HEK293T (cell line): ENCODE measurements around the gene IVNS1ABP.

Experiments
- CTCF ChIA-PET: fragments of 350-600 bp; formaldehyde crosslinking; extraction: SDS; loops from one replicate; lab custom pipeline; 2021; ENCODE audit warnings: antibody characterized with exemption, inconsistent platforms; lab: Yijun Ruan, JAX
- POLR2A ChIA-PET: fragments of 350-600 bp; formaldehyde crosslinking; extraction: SDS; loops from one replicate; lab custom pipeline; 2020; ENCODE audit warnings: antibody characterized with exemption, inconsistent platforms; lab: Yijun Ruan, JAX
- DNase-seq: peaks from one replicate; pipeline ENCODE4 v3.0.0; 2012; ENCODE audit warnings: mixed read lengths; ENCODE audit errors: extremely low spot score
- ARNT ChIP-seq: fragments of 450-650 bp; IDR thresholded peaks from 2 replicates; pipeline ENCODE4 v1.6.1; 2017; ENCODE audit warnings: mild to moderate bottlenecking
- BHLHE40 ChIP-seq: fragments of 450-650 bp; IDR thresholded peaks from 2 replicates; pipeline ENCODE4 v1.6.1; 2016; ENCODE audit warnings: mild to moderate bottlenecking, moderate library complexity, borderline replicate concordance
- CTBP1 ChIP-seq: fragments of 450-650 bp; IDR thresholded peaks from 2 replicates; pipeline ENCODE4 v1.6.1; 2016; ENCODE audit warnings: borderline replicate concordance
- ELF4 ChIP-seq: fragments of 450-650 bp; IDR thresholded peaks from 2 replicates; pipeline ENCODE4 v1.6.1; 2017; ENCODE audit warnings: antibody characterized with exemption
- FOXA1 ChIP-seq: fragments of 450-650 bp; IDR thresholded peaks from 2 replicates; pipeline ENCODE4 v1.6.1; 2016; ENCODE audit warnings: mild to moderate bottlenecking
- FOXK2 ChIP-seq: fragments of 450-650 bp; IDR thresholded peaks from 2 replicates; pipeline ENCODE4 v1.6.1; 2016; ENCODE audit warnings: mild to moderate bottlenecking
- FOXM1 ChIP-seq: fragments of 450-650 bp; IDR thresholded peaks from 2 replicates; pipeline ENCODE4 v1.6.1; 2017; ENCODE audit warnings: mild to moderate bottlenecking, borderline replicate concordance
- HDGF ChIP-seq: fragments of 450-650 bp; IDR thresholded peaks from 2 replicates; pipeline ENCODE4 v1.6.1; 2017; ENCODE audit warnings: antibody characterized with exemption, borderline replicate concordance
- L3MBTL2 ChIP-seq: fragments of 450-650 bp; conservative IDR thresholded peaks from 2 replicates; pipeline ENCODE4 v1.6.1; 2016; ENCODE audit warnings: mild to moderate bottlenecking
- LEF1 ChIP-seq: fragments of 450-650 bp; IDR thresholded peaks from 2 replicates; pipeline ENCODE4 v1.6.1; 2017; ENCODE audit warnings: mild to moderate bottlenecking, borderline replicate concordance
- NFRKB ChIP-seq: fragments of 450-650 bp; IDR thresholded peaks from 2 replicates; pipeline ENCODE4 v1.6.1; 2016; ENCODE audit warnings: mild to moderate bottlenecking, moderate library complexity
- PKNOX1 ChIP-seq: fragments of 450-650 bp; IDR thresholded peaks from 2 replicates; pipeline ENCODE4 v1.6.1; 2016
- SP1 ChIP-seq: fragments of 450-650 bp; IDR thresholded peaks from 2 replicates; pipeline ENCODE4 v1.6.1; 2017
- SUZ12 ChIP-seq: fragments of 450-650 bp; IDR thresholded peaks from 2 replicates; pipeline ENCODE4 v1.6.1; 2016; ENCODE audit warnings: mild to moderate bottlenecking
- TARDBP ChIP-seq: fragments of 450-650 bp; IDR thresholded peaks from 2 replicates; pipeline ENCODE4 v1.6.1; 2016
- ZNF384 ChIP-seq: fragments of 450-650 bp; IDR thresholded peaks from 2 replicates; pipeline ENCODE4 v1.6.1; 2016

IVNS1ABP gene

GRCh38 chr1:185315445-185316071 lies 1.5 kb downstream of the IVNS1ABP start:
- POLR2A ChIA-PET, result interaction anchor here (1.0 kb wide), 1 partner anchor 258 kb away, joined by 3 read pairs; no protein-coding TSS in a partner anchor
- TF ChIP-seq ZNF384 (no peak), TARDBP (no peak), PKNOX1 (no peak), SUZ12 (no peak), NFRKB (no peak), BHLHE40 (no peak), FOXK2 (no peak), L3MBTL2 (no peak), FOXA1 (no peak), HDGF (no peak), CTBP1 (no peak), ELF4 (no peak), ARNT (no peak), SP1 (no peak), FOXM1 (no peak), LEF1 (no peak)
- CTCF ChIA-PET, result no interaction called here
- no peak for DNase-seq

GRCh38 chr1:185314411-185314810 lies 2.6 kb downstream of the IVNS1ABP start:
- ChIA-PET CTCF (no interaction called here), POLR2A (no interaction called here)
- no peak for DNase-seq
- no peak for TF ChIP-seq TARDBP
- TF ChIP-seq FOXM1, result no peak
- no peak for TF ChIP-seq LEF1
- TF ChIP-seq ARNT, result no peak
- TF ChIP-seq ZNF384, result no peak

- no peak for TF ChIP-seq L3MBTL2
- no peak for TF ChIP-seq HDGF
- TF ChIP-seq PKNOX1, result no peak
- TF ChIP-seq LEF1, result no peak
- TF ChIP-seq ELF4, result no peak
- no peak for TF ChIP-seq ZNF384
- no peak for TF ChIP-seq NFRKB
- no peak for TF ChIP-seq FOXA1
- no peak for TF ChIP-seq ARNT
- TF ChIP-seq SUZ12, result no peak
- POLR2A ChIA-PET, result no interaction called here
- CTCF ChIA-PET, result no interaction called here
- DNase-seq, result no peak
Observed at GRCh38 chr1:185312361-185313138, 4.5 kb downstream of the IVNS1ABP start.

- ChIA-PET POLR2A (no interaction called here), CTCF (no interaction called here)
- DNase-seq, result no peak
- TF ChIP-seq SUZ12, result no peak
- no peak for TF ChIP-seq ZNF384
- no peak for TF ChIP-seq ARNT
- TF ChIP-seq FOXM1, result no peak
- TF ChIP-seq SP1, result no peak
- no peak for TF ChIP-seq CTBP1
- no peak for TF ChIP-seq FOXA1
- TF ChIP-seq PKNOX1, result no peak
- no peak for TF ChIP-seq TARDBP
- TF ChIP-seq L3MBTL2, result no peak
- no peak for TF ChIP-seq LEF1
- TF ChIP-seq BHLHE40, result no peak
- TF ChIP-seq FOXK2, result no peak
- TF ChIP-seq NFRKB, result no peak
- TF ChIP-seq ELF4, result no peak
- TF ChIP-seq HDGF, result no peak
Observed at GRCh38 chr1:185311589-185312225, 5.3 kb downstream of the IVNS1ABP start.

GRCh38 chr1:185309566-185309965 lies 7.5 kb downstream of the IVNS1ABP start:
- POLR2A ChIA-PET, result no interaction called here
- CTCF ChIA-PET, result interaction anchor here (0.6 kb wide), 1 partner anchor 14 kb away, joined by 3 read pairs; no protein-coding TSS in a partner anchor
- DNase-seq, result no peak
- TF ChIP-seq FOXM1 (no peak), SUZ12 (no peak), HDGF (no peak), PKNOX1 (no peak), ARNT (no peak), FOXA1 (no peak), FOXK2 (no peak), SP1 (no peak), NFRKB (no peak), LEF1 (no peak), ZNF384 (no peak), L3MBTL2 (no peak), TARDBP (no peak), ELF4 (no peak)
